ENCODE results near the gene MVB12B. TPM values are rescaled to one million over a fixed set of nuclear protein-coding genes. Genes with fewer than 3 reads are reported as not detected.
A peak's percentile ranks its signal among the peaks of the same experiment; 100 is the strongest.

MVB12B gene
- polyA plus RNA-seq, 4 donors: 16.3 to 20.3 (median 18.0) TPM

- no peak for DNase-seq (ENCODE audit: low read depth in 4 of 4, low spot score in 3 of 4)
Measured at GRCh38 chr9:126486276-126486675, 159.6 kb downstream of the MVB12B start.

- no peak for DNase-seq (ENCODE audit: low read depth in 4 of 4, low spot score in 3 of 4)
Measured at GRCh38 chr9:126487856-126488255, 161.2 kb downstream of the MVB12B start.

GRCh38 chr9:126488310-126488709, 161.7 kb downstream of the MVB12B start:
- DNase-seq (ENCODE audit: low read depth in 4 of 4, low spot score in 3 of 4): no peak

- DNase-seq (ENCODE audit: low read depth in 4 of 4, low spot score in 3 of 4): no peak
Measured at GRCh38 chr9:126488881-126489404, 162.3 kb downstream of the MVB12B start.

GRCh38 chr9:126489581-126490213, 163.1 kb downstream of the MVB12B start:
- no peak for DNase-seq (ENCODE audit: low read depth in 4 of 4, low spot score in 3 of 4)

- no peak for DNase-seq (ENCODE audit: low read depth in 4 of 4, low spot score in 3 of 4)
Measured at GRCh38 chr9:126490214-126490631, 163.6 kb downstream of the MVB12B start.

- peak in 1 of 4 donors; percentile 42 for DNase-seq (ENCODE audit: low read depth in 4 of 4, low spot score in 3 of 4)
Measured at GRCh38 chr9:126490871-126491567, 164.4 kb downstream of the MVB12B start.

- DNase-seq (ENCODE audit: low read depth in 4 of 4, low spot score in 3 of 4): no peak
Measured at GRCh38 chr9:126491568-126491879, 164.9 kb downstream of the MVB12B start.

- DNase-seq (ENCODE audit: low read depth in 4 of 4, low spot score in 3 of 4): no peak
Measured at GRCh38 chr9:126491949-126492348, 165.3 kb downstream of the MVB12B start.

GRCh38 chr9:126494264-126494663, 167.6 kb downstream of the MVB12B start:
- no peak for DNase-seq (ENCODE audit: low read depth in 4 of 4, low spot score in 3 of 4)

- DNase-seq (ENCODE audit: low read depth in 4 of 4, low spot score in 3 of 4): no peak
Measured at GRCh38 chr9:126494746-126495145, 168.1 kb downstream of the MVB12B start.

GRCh38 chr9:126495411-126496180, 169.0 kb downstream of the MVB12B start:
- DNase-seq (ENCODE audit: low read depth in 4 of 4, low spot score in 3 of 4): no peak

- DNase-seq (ENCODE audit: low read depth in 4 of 4, low spot score in 3 of 4): no peak
Measured at GRCh38 chr9:126496181-126496576, 169.6 kb downstream of the MVB12B start.

GRCh38 chr9:126496781-126497659, 170.4 kb downstream of the MVB12B start:
- no peak for DNase-seq (ENCODE audit: low read depth in 4 of 4, low spot score in 3 of 4)

- no peak for DNase-seq (ENCODE audit: low read depth in 4 of 4, low spot score in 3 of 4)
Measured at GRCh38 chr9:126497660-126498275, 171.1 kb downstream of the MVB12B start.

GRCh38 chr9:126498331-126498730, 171.7 kb downstream of the MVB12B start:
- no peak for DNase-seq (ENCODE audit: low read depth in 4 of 4, low spot score in 3 of 4)

- no peak for DNase-seq (ENCODE audit: low read depth in 4 of 4, low spot score in 3 of 4)
Measured at GRCh38 chr9:126499005-126499910, 172.6 kb downstream of the MVB12B start.

GRCh38 chr9:126499911-126500599, 173.4 kb downstream of the MVB12B start:
- DNase-seq (ENCODE audit: low read depth in 4 of 4, low spot score in 3 of 4): no peak
